CD4-positive, alpha-beta T cell treated with Interleukin-12 subunit alpha and Interleukin-12 subunit beta, for 1 hour (primary cell): Measurements from ENCODE around the gene ASB9.
"Not testable (repeated sequence)": the region's sequence is repeated elsewhere in the genome, so short reads cannot be mapped to it uniquely, and the experiment has no call there.

Experiments
- DNase-seq: peaks from one replicate; pipeline ENCODE4 v3.0.0-alpha.2; 2020

ASB9 gene

GRCh38 chrX:15240414-15240813 lies 29.5 kb downstream of the ASB9 start:
- DNase-seq: no peak

DNA sequence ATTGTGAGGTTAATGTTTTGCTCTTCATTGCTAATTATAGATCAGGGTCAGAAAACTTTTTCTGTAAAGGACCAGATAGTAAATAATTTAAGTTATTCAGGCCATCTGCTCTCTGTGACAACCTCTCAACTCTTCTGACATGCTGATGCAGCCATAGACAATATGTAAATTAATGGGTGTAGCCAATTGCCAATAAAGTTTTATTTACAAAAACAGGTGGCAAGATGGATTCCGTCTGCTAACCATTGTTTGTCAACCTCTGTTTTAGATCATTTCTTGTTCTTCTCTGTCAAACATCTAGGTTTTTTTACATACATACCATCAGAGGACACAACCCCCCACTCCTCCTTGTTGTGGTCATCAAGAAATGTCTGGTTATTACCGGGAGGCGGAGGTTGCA lies 33.7 kb downstream of the ASB9 start:
- DNase-seq: no peak

DNA sequence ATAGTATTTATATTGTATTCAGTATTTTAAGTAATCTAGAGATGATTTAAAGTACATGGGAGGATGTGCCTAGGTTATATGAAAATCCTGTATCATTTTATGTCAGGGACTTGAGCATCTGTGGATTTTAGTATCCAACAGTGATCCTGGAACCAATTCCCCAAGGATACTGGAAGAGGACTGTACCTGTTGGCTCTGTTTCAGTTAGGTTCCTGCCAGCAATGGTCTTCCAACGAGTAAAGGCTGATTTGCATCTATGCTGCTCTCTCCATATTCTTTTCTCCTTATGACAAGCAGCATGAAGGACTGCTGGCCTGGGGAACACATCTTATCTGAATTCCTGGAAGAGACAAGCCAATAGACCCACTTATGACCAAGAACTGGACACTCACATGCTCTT lies 34.9 kb downstream of the ASB9 start:
- DNase-seq: no peak

GRCh38 chrX:15233416-15234015 lies 36.4 kb downstream of the ASB9 start:
- no peak for DNase-seq

- DNase-seq: no peak
Measured at GRCh38 chrX:15224747-15225146, 45.1 kb downstream of the ASB9 start.

DNA sequence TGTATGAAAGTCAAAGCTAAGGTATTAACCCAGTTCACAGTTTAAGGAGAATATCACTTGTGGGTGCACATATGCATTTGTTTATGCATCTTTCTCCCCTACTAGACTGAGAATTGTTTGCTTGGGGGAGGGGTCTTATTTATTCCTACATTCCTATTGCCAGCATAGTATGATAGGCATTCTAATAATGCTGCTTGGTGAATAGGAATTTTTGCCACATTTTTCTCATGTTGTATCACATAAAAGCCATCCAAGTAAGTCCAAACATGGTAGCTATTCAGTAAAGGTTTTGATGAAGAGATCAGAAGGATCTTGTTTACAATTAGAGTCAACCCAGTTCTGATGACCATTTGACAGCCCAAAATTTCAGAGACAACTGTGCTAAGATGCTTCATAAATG lies 48.6 kb downstream of the ASB9 start:
- no peak for DNase-seq

- DNase-seq: no peak
Measured at GRCh38 chrX:15217161-15217560, 52.7 kb downstream of the ASB9 start.

- no peak for DNase-seq
Measured at GRCh38 chrX:15216280-15216679, 53.6 kb downstream of the ASB9 start.

DNA sequence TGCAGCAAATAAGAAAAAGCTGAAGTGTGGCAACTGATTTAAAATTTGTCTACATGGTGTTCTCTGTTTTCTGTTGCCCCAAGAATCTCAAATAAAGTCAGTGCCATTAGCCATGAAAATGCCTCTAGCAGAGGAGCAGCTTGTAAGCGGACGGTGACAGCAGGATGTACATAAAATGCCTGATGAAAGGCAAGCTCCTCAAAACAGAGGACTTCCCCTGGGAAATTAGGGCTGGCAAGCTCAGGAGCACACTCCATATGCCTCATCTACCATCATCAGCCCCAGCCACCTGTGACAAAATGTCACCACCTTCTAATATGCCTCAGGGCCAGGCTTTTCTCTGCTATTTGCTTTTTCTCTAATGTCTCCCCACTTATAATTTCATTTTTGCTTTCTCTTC lies 54.5 kb downstream of the ASB9 start:
- no peak for DNase-seq

DNA sequence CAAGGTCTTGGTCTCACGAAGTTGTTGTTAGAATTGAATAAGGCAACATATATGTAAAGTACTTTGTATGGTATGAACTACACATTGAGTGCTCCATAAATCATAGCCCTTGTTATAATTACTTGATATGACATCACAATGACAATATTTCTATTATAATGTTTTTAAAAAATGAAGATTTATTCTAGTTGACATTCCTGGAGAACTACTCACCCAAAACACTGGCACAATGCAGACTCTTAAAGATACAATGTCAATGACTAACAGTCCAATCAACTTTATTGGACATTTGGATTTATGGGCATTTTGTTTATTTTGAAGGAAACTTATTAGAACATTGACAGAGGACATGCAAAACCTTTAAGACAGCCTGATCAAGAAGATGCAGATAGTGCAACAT lies 55.3 kb downstream of the ASB9 start:
- DNase-seq: no peak

DNA sequence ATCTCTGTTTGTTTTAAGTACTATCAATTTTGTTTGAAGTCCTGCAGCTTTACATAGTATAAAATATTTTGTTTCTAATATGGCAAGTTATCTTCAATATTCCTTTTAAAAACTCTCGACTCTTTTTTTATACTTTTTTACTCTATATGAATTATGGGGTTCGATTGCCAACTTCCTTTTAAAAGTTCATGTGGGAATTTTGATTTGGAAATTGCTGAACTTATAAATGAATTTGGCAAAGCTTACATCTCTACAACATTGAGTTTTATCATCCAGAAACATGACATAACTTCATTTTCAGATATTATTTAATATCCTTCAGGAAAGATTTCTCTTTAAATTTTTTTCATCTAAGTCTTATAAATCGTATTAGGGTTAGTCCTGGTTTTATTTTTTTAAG lies 60.8 kb downstream of the ASB9 start:
- DNase-seq: no peak

- no peak for DNase-seq
Measured at GRCh38 chrX:15207994-15208393, 61.9 kb downstream of the ASB9 start.

DNA sequence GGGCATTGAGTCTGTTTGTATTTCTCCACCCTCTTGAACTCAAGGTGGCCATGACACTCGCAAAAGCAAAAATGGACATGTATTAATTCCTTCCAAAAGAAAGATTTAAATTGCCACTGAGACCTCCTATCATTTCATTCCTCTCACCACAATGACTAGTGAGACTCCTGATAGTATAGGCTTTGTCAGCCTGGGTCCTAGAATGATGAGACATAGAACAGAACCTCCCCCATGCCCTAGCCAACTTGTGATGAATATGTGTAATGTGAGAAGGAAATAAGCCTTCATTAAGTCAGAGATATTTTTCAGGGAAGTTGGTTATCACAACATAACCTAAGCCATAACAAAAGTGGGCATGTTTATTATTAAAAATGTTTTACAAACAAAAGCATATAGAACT lies 62.5 kb downstream of the ASB9 start:
- DNase-seq: no peak

DNA sequence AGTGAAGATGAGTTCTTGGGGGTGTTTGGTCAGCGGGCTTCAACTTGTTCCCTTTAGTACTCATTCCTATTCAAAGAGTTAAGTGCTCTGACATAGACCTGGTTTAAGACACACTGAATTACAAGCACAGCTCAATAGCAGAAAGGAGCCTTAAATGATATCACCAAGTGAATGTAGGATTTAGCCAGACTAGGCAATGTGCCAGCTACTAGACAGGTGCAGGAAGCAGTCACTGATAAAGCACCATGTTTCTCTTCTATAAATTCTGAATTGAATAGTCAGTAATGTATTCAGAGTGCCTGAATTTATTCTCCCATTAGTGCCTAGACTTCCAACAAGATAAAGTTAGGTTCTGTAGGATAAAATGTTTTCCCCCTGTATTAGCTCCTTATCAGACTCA lies 63.6 kb downstream of the ASB9 start:
- no peak for DNase-seq

DNA sequence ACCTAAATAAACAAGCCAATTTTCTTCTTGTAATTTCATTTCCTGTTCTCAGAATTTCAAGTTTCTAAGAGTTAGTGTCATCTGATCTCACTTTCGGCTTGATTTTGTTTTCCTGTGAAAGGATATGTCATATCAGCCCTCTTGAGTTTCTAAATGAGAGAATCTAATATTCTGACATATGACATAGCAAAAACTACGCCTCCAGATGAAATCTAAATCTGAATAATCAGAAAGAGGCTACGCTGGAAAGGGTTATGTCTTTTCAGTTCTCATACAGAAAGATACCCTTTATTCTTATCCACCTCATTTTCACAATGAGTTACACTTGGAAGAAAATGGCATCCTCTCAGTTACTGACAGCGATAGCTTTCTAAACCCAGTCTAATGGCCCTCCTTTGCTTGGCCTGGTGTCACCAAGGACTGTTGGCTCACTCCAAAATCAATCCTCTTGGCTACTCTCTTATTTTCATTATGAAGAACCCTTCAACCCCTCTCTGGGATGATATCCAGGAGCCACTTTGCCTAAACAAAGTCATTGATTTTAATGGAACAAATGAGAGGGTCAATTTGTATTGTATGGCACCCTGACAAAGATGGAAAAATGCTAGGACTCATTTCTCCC lies 65.6 kb downstream of the ASB9 start:
- no peak for DNase-seq

DNA sequence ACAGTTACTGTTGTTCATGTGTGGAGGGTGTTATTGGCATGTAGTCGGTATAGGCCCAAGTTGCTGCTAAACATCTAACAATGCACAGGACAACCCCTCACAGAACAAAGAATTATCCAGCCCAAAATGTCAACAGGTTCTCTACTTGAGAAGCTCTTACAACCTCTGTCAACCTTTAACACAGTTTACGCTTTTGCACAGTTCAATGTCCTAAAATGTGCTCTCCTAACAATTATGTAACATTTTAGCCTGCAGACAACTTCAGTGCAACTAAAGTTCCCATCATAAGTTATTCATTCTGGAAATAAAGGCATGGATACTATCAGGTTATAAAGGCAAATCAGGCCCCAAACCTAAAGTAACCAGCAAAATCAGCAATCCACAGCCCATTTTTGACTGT lies 66.2 kb downstream of the ASB9 start:
- DNase-seq: no peak

DNA sequence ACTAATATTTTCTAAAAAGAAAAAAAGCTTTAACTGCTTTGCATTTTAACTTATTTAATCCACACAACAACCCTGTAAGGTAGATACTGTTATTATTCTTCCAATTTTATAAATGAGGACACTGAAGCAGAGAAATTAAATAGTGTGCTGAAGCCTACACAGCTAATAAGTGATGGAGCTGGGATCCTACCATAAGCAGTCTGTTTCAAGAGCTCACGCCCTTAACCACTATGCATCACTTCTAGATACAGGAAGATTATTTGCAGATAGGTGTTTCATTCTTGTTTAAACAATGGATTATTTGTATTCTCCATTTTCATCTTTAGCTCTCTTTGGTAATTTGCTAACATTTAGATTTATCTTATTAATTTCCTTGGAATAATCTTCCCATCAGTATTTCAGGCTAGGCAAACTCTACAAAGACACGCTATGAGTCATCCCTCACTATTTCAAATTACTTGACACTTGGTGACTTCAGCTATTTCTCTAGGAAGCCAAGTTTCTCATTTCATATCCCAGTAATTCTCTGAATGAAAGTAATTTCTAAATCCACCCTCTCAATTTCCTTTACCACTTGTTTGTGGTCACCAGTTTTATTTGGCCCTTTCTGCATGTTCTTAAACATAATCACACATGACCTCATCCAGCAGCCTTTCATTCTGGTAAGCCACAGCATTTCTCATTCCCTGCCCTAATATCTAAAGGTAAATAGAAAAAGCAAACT lies 67.3 kb downstream of the ASB9 start:
- DNase-seq: no peak

DNA sequence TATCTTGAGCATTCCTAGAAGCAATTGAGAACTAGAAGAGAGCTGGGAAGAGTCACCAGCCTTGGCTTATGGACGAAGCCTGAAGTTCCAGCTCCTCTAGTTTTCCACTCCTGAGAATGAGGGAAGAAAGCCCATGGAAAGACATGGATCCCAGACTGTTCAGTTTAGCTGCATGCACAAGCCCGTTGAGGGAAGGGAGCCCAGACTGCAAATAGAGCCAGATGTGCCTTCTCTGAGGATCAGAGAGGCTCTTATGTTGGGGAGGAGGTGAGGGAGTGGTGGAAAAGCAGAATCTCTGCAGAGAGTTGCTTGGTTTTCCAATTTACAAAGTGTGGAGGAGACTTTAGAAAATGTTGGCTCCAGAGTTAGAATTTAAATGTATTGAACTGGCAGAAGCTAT lies 69.0 kb downstream of the ASB9 start:
- DNase-seq: no peak

DNA sequence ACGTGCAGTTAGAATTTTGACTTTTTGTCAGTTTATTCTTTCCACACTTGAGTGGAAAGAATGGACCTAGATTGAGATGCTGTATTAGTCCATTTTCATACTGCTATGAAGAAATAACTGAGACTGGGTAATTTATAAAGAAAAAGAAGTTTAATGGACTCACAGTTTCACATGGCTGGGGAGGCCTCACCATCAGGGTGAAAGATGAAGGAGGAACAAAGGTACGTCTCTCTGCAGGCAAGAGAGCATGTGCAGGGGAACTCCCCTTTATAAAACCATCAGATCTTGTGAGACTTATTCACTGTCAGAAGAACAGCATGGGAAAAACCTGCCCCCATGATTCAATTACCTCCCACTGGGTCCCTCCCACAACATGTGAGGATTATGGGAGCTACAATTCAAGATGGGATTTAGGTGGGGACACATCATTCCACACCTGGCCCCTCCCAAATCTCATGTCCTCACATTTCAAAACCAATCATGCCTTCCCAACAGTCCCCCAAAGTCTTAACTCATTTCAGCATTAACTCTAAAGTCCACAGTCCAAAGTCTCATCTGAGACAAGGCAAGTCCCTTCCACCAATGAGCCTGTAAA lies 71.2 kb downstream of the ASB9 start:
- DNase-seq: not testable (repeated sequence)

DNA sequence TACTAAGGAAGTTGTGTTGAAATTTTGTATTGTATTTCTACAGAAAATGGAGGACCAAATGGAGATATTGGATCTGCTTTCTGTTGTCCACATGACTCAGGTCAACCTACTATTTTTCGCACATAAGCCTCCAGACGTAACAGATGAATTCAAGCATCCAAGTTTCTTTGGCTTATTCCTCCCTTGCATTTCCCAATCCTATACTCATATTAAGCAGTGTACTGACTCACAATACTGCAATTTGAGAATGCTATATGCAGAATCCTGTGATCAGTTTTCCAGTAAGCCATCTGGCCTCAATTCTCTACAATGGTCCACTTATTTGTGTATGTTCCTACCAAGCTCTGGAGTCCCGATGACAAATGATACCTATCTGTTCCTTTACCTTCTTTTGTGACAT lies 75.7 kb downstream of the ASB9 start:
- DNase-seq: no peak
